DMS153 treated with DMSO at 0.1 percent for 48 hours (cell line): ENCODE results near the gene ELMO1.
A peak's percentile ranks its signal among the peaks of the same experiment; 100 is the strongest.

Source experiments
- DNase-seq: peaks from one replicate; lab custom pipeline; 2025; ENCODE audit not compliant: unreplicated experiment; lab: John Stamatoyannopoulos, UW

ELMO1 gene

DNA sequence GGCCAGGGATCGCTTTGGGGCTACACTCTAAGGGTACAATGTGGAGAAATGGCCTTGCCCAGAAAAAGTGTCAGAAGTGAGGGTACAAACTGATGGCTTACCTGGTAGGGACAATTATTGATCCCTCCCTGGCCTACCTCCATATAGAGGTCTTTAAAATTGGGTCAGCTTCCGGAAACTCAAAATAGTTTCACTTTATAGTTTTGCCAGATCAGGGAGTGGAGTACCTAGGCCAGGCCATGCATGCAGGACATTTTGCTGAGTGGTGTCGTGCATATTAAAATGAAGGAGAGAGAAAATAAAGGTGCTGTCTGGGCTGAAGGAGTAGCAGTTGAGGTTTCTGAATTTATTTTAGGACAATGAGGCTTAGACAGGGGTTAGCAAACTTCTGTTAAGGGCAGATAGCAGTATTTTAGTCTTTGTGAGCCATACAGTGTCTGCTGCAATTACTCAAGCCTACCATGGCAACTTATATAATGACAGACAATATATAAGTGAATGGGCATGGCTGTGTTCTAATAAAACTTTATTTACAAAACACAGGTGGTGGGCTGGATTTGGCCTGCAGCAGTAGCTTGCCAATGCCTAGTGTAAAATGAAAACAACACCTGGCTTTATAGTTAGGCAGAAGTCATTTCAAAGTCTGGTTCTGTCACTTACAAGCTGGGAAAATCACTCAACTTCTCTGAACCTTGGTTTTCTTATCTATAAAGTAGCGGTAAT is 547.5 kb downstream of the ELMO1 start:
- DNase-seq = no peak

DNA sequence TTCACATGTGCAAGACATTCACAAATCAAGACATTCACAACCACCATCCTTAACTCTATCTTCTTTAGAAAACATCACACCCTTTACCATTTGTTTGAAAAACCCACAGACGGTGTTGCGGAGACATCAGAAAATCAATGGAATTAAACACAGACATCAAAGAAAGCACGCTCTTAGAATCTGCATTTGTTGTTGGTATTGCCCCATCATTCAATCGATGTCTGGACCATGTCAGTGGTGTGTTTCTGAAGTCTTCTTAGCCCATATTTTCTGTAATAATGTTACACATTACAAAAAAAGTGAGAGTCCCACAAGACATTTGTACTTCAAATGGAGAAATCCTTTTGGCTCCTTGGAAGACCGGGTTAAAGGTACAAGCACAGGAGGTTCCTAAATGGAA is 550.5 kb downstream of the ELMO1 start:
- DNase-seq = no peak

DNA sequence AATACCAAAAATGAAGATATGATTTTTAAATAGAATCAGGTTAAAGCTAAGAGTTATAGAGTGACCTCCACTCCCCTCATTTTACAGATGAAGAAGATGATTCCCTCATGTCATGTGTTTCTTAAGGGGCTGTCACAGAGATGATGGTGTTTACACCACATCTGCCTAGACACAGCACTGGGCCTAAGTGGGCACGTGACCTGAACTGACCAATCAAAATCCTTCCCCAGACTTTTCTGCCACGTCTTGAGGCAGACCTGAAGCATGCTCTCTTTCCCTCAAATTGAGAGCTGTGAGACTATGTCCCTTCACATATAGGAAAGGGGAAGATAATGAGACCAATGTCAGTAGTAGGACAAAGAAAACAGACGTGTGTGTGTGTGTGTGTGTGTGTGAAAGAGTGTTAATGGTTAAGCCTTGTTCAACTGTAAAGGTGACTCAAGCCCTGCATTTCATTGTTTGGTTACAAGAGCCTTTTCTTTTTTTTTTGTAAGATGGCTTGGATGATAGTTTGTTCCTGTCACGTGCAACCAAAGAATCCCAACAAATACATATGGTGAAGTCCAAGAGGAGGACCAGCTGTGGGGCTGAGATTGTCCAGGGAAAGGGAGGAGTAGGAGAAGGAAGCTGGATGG is 551.6 kb downstream of the ELMO1 start:
- DNase-seq = no peak

DNA sequence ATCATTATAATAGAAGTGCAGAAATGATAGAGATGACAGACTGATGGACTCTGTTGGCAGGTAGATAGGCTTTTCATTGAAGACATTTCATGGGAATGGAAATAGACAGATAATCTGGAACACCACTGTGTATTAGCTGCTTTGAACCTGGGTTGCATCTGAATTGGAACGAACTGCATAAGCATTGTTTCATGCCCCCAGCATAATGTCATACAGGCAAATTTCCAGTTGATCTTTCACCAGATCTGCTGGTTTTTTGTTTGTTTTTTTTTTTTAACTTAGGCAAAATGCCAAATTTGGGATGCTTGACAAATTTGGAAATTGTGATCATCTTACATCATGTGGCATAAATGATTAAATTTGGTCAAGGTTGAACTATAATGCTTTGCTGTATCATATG is 552.2 kb downstream of the ELMO1 start:
- no peak for DNase-seq

DNA sequence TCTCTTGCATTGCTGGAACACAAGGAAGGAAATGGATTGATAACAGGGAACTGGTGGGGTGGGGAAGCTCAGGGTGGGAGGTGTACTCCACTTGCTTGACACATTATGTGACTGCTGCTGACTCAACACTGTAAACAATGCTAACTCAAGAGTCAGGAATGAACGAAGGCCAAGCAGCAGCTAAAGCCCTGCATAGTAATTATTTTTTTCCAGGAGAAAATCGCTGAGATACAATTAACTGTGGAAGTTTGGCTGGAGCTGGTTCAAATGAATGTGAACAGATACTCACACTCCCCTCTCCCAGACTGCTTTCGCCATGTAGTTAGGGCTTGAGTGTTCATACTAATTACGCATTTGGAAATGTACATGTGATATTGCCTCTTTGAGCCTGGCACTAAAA is 553.5 kb downstream of the ELMO1 start:
- no peak for DNase-seq

DNA sequence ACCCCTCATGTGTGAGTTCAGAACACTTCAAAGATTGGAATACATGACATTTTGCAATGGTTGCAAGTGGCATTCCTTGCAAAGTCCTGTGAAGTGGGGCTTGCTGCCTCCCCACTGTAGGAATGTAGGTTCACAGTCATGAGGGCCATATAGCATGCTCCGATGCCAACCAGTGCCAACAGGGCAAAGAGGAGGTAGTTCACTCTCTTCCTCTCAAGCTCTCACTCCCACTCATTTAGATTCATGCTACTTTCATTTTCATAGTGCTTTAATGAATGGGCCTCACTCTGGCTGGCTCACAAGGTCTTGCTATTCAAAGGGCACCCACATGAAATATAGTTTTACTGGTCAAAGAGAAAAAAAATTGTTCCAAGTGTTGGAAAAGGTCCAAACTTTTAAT is 554.5 kb downstream of the ELMO1 start:
- DNase-seq = no peak

DNA sequence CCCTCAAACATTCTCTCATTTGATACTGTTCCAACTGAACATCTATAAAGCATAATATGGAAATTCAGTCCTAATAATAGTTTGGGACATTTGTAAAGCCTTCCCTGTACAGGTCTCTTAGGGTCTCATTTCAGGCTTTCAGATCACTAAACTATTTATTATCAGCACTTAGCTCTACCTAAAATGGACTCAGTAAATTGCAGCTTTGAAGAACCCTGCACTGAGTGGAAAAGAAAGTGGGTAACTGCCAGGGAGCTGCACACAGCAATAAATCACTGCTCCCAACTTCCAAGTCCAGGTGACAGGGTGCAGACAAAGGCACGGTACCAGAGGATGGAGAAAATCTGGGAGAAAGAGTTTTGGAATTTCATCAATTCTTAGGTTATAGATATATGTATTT is 559.5 kb downstream of the ELMO1 start:
- no peak for DNase-seq

DNA sequence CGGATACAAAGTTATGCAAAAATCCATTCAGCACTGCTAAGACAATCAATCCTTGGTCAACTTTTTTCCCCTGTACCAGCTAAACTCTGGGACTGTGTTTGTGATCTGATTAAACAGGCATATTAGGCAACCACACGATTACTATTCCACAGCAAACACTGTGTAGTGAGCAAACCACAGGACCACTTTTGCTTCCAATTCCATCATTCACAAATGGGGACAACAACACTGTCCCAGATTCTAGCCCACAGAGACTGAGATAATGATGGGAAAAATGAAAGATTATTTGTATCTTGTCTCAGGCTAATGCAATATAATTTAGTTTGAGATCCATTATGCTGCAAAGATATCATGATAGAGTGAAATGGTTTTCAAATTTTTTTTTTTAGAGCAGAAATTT is 560.7 kb downstream of the ELMO1 start:
- DNase-seq = no peak

DNA sequence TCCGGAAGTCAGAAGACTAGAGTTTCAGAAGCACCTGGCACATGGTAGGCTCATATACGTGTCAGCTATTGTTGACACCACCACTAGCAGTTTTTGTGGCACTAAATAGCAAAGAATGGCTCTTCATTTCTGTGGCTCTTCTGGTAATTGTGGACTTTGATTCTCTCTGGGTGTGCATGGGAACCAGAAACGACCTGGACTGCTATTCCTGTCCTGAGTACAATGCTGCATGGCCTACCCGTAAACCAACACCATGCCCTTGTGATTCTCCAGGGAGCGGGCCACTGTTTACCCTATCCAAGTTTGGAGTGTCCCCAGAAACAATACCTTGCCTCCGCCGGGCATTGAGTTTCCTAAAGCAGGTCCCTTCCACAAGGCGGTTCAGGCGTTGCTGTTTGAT is 561.4 kb downstream of the ELMO1 start:
- DNase-seq = peak; percentile 31

DNA sequence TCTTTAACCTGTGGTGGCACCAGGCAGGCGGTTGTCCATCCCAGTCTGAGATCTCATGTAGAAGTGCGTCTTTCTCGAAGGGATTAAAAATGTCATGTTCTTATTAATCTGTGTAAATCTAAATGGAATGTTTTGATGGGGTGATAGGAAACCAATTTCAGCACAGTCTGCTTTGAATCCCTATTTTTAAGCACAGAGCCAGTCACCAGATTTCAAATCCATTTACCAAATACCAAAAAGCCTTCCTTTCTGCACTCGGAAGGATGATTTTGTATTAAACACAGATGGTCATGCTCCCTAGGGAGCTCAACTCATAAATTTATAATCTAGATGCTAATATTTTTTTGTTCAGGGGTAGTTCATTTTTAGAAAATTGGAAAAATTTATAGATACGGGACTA is 563.8 kb downstream of the ELMO1 start:
- DNase-seq = no peak

DNA sequence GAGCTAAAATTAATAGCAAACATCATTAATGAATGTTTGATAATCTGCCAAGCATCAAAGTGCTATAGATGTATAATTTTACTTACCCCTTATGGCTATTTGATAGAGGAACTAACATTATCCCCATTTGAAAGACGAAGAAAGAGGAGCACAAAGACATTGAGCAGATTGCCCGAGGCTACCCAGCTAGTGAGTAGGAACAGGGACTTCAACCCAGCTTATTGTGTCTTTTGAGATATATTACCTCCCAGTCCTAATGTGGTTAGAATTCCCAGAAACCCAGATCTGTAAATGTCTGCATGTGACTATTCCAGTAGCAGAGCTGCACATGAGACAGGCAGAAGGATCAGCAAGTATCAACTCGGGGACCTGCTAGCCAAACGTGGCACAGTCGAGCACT is 564.3 kb downstream of the ELMO1 start:
- no peak for DNase-seq

DNA sequence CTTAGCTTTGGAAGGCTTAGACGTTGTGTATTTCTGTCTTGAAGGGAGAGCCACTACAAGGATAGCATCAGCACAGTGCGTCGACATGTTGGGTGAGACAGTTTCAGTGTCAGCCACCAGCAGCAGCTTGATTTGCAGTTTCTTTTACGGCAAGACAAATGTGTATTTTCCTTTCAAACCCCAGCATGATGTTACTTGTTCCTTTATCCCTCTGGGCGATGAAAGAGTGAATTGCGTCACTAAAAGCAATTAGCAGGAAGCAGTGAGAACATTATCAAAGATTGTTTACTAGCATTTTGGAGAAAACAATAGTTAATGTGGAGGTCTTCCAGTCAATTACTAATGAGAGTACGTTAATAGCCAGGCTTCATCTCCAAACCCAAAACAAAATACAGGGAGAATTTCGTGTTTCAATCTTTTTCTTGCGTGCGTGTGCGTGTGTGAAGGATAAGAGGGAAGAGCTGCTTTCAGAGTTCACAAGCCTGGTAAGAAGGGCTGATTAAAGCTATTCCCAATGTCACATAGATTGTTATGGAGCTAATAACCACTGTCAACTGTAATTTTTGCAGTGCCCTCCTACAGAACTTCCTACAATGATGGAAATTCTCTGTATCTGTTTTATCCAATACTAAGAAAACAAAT is 567.3 kb downstream of the ELMO1 start:
- DNase-seq = no peak

DNA sequence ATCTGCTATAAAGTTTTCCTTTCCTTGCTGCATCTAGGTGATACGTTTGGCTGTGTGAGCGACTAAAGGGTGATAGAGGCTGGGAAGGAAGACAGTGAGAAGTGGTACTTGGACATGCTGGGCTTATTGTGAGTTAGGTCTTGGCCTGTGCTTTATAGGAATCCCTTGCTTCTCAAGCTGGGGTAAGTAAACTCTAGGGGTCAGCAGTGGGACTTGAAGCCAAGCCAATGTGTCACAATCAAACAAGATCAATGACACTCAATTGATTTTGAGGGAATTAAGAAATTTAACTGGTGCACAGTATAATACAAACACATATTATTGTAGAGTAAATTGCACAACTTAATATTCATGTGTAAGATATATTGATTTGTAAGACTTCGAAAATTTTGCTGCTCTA is 568.6 kb downstream of the ELMO1 start:
- no peak for DNase-seq

DNA sequence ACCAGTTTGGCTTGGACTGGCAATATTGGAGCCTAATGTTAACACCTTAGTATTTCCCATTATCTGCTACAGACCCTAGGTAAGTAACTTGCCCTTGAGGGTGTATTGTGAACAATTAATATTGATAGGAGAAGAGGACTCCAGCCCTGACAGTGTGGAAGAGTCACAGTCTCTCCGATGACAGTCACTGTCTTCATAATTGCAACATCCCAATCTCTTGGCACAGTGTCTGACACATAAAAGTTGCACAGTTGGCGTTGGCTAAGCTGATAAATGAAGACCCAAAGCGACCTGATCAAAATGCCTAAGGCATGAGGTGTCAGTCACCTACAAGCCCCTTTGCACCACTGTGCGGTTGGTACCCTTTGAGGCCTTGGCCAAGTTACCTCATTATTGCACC is 569.6 kb downstream of the ELMO1 start:
- DNase-seq = no peak

DNA sequence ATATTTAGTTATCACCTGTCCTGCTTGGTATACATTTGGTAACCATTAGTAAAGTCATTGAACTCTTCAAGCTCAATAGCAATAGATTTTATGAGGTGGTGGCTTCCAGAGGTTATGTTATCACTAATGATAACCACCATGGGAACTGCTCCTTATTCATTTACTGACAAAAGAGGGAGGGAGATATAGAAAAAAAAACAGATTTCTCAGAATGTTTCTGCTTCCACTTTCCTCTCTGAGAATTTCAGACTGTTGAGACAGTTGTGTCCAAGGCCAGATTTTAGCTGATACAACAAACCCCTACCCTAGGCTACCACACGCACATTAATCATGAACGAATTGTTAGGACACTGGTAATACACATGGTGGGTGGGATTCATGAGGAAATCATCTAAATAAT is 570.4 kb downstream of the ELMO1 start:
- DNase-seq = no peak

DNA sequence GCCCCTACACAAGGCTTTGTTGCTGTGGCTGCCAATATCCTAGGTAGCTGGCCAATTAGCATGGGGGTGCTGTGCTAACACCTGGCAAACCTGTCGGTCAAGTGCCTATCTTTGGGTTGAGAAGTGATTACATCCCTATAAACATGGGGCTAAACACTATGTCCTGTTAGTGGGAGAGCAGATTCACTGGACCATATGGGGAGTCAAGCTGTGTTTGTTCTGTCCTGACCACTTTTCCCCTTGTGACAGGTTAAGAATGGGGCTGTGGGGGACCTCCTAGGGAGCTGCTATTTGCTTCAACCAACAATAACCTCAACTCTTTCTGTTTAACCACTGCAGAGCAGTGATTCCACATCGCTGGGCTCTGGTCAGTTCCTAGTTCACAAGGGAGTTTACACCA is 572.9 kb downstream of the ELMO1 start:
- peak; percentile 12 for DNase-seq

DNA sequence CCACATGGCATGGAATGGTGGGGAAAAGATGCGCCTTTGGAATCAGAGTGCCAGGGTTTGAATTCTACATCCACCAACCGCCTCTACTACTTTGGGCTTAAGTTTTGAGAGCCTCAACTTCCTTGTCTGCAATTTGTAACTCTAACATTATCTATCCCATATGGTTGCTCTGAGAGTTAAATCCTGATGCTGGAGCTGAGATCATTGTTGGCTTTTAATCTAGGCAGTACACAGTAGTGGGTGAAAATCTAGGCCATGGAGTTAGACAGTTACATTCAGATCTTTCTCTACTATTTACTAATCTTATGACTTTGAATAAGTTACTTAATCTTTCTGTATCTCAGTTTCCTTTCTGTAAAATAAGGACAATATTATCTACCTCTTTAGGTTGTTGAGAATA is 574.6 kb downstream of the ELMO1 start:
- DNase-seq = no peak

DNA sequence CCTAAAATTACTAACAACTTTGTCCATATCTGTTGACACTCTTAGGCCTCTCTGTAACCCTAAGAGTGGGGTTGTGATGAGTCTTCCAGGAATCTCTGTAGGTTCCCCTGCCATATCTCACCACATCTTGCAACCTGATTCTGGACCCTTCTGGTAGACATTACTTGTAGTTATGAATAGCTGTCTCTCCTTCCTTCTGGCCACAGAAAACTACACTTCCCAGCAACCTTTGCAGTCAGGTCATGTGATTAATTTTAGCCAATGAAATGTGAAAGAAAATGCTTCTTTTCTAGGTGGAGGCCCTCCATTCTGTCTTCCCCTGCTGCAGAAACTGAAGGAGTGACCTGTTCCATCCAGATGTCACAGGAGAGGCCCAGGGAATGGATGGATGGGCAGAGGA is 576.8 kb downstream of the ELMO1 start:
- DNase-seq = no peak

DNA sequence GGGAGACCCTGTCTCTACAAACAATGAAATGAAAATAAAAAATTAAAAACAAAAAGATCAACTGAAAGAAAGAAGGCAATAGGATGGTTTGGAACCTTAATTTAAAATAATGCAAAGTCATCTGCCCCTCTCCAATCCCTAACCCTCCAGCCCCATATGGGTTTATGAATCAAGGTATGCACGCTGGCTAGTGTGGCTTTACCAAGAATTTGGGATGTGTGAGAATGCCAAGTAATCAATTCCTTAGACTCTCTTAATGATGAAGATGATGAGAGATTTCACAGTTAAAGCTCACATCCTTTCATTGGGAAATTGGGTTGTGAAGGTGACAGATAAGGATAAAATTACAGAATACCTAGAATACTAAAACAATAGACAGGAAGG is 577.3 kb downstream of the ELMO1 start:
- no peak for DNase-seq

DNA sequence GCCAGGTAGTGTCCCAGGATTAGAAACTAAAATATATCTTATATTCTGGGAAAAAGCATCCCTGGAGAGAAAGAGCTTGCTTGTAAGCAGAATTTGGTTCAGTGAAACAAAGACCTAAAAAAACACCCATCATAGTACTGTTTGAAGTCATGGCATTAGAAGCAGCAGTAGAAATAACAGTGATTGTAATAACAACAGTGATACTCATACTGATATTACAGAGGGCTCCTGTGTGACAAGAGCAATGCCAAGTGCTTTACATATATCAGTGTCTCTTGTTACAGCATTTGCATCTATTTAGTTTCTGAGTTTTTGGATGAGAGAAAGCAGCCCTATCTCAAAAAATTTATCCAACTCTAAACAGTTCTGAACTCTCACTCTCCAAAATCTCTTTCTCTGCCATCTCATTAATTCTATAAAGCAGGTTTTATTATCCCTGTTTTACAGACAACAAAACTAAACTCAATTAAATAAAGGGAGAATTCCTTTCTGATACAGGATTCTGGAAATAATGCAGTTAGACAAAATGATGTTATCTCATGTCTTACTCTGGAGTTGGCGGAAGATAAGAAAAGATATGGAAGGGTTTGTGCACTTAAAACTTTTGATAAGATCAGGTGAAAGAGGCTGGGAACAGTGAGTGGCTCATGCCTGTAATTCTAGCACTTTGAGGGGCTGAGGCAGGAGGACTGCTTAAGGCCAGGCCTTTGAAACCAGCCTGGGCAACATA is 577.9 kb downstream of the ELMO1 start:
- no peak for DNase-seq

DNA sequence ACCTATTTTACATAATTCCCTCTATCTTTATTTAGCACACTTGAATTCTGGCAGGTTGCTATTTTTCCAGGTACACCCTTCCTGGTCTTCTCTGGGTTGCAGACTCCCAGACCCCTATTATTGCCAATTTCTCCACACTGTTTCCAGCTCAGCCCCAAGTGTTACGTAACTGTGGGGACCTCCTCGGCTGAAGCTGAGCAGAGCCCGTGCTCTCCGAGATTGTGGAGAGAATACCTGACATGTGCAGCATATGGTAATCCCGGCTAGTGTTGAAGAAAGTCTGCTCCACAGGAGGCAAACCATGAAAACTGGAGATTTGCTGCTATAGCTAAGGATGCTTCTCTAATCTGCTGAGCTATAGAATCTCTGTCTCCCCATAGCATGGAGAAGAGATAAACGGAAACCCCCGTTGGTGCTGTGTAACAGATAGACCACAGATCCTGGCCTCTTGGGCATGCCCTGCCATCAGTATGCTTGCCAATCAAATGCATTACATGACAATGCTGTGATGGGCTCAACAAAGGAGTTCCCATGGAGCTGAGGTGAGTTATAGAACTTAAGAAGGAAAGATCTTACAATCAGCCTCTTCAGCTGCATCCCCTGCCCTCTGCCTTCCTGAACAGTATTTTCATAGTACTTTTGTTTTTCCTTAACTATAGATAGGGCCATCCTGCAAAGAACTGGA is 579.8 kb downstream of the ELMO1 start:
- no peak for DNase-seq
